ENCODE data around the gene GALR3.

DNA sequence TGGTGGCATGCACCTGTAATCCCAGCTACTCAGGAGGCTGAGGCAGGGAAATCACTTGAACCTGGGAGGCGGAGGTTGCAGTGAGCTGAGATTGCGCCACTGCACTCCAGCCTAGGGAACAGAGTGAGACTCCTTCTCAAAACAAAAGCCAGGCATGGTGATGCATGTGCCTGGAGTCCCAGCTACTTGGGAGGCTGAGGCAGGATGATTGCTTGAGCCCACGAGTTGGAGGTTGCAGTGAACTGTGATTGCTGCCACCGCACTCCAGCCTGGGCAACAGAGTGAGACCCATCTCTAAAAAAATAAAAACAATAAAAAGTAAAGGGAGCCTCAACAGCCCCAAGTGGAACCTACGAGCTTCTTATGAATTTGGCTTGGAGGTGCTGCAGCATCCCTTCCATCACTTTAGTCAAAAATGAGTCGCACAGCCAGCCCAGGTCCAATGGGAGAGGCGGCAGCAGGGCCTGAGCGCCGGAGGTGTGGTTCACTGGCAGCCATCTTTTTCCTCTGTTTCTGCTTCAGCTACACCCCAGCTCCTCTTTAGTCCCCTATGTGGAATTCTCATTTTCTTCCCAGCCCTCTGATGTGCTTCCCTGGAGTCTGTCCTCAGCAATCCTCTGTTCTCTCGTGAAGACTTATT is 44.7 kb upstream of the GALR3 start:
- TF ChIP-seq, protein P1, sequence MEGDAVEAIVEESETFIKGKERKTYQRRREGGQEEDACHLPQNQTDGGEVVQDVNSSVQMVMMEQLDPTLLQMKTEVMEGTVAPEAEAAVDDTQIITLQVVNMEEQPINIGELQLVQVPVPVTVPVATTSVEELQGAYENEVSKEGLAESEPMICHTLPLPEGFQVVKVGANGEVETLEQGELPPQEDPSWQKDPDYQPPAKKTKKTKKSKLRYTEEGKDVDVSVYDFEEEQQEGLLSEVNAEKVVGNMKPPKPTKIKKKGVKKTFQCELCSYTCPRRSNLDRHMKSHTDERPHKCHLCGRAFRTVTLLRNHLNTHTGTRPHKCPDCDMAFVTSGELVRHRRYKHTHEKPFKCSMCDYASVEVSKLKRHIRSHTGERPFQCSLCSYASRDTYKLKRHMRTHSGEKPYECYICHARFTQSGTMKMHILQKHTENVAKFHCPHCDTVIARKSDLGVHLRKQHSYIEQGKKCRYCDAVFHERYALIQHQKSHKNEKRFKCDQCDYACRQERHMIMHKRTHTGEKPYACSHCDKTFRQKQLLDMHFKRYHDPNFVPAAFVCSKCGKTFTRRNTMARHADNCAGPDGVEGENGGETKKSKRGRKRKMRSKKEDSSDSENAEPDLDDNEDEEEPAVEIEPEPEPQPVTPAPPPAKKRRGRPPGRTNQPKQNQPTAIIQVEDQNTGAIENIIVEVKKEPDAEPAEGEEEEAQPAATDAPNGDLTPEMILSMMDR (IDR thresholded peaks at IDR 0.05 in 4 of 5, conservative IDR thresholded peaks at IDR 0.05 in 1 of 5), result no peak
- TF ChIP-seq POLR2A (IDR thresholded peaks at IDR 0.05), result no peak

All from gastrocnemius medialis (tissue), 4 donors.